HL-60 (cell line): ENCODE data around the gene MTMR12.
A peak's percentile ranks its signal among the peaks of the same experiment; 100 is the strongest.

ENCODE experiments used
- DNase-seq, 2 experiments: peaks; one replicate each; pipeline ENCODE4 v3.0.0-alpha.2; 2010 to 2020; ENCODE audit warnings: low read depth in 1 of 2, low spot score in 1 of 2
- H3K27ac ChIP-seq: fragments of 250-450 bp; sonication (Bioruptor Pico); replicated peaks from 2 replicates; pipeline ENCODE4 v1.5.1; 2020; ENCODE audit warnings: mild to moderate bottlenecking, moderate library complexity
- H3K27me3 ChIP-seq: fragments of 250-450 bp; sonication (Bioruptor Pico); 2 replicates; pipeline ENCODE4 v1.5.1; 2021; ENCODE audit warnings: mild to moderate bottlenecking, moderate library complexity; ENCODE audit not compliant: insufficient read depth, poor library complexity, severe bottlenecking
- H3K4me3 ChIP-seq: replicated peaks from 2 replicates; pipeline ENCODE4 v1.5.1; 2011; ENCODE audit warnings: mild to moderate bottlenecking, control low read depth, low read length; ENCODE audit not compliant: insufficient read depth
- GABPA ChIP-seq: IDR thresholded peaks from 2 replicates; pipeline ENCODE4 v1.6.1; 2012; ENCODE audit warnings: low read depth
- POLR2AphosphoS5 ChIP-seq: IDR thresholded peaks from 2 replicates; pipeline ENCODE4 v1.6.1; 2012; ENCODE audit warnings: low read depth
- SPI1 ChIP-seq: IDR thresholded peaks from 2 replicates; pipeline ENCODE4 v1.6.1; 2012; ENCODE audit warnings: low read depth, mild to moderate bottlenecking, borderline replicate concordance
- TF ChIP-seq, protein P1 (sequence below): IDR thresholded peaks from 2 replicates; pipeline ENCODE4 v1.6.1; 2012; ENCODE audit warnings: low read depth; ENCODE audit not compliant: insufficient replicate concordance
- TF ChIP-seq, protein P2 (sequence below): IDR thresholded peaks from one replicate; pipeline ENCODE4 v1.5.1; 2011; ENCODE audit warnings: low read length, control low read depth, inconsistent platforms; ENCODE audit not compliant: insufficient read depth

Gene MTMR12

DNA sequence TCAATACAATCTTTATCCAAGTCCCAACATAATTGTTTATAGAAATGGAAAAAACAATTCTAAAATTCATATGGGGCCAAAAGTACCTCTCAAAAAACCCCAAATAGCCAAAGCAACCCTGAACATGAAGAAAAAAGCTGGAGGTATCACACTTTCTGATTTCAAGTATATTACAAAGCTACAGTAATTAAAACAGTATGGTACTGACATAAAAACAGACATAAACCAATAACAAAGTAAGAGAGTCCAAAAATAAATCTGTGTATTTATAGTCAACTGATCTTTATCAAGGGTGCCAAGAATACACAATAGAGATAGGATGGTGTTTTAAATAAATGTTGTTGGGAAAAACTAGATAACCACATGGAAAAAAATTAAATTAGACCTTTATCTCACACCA, 125.1 kb downstream of the MTMR12 start:
- H3K27ac ChIP-seq: no peak overlapping the region
- H3K27me3 ChIP-seq: no peaks in the 10 kb centered on the region
- no peak overlapping the region for H3K4me3 ChIP-seq
- no peak for DNase-seq
- TF ChIP-seq, protein P1, sequence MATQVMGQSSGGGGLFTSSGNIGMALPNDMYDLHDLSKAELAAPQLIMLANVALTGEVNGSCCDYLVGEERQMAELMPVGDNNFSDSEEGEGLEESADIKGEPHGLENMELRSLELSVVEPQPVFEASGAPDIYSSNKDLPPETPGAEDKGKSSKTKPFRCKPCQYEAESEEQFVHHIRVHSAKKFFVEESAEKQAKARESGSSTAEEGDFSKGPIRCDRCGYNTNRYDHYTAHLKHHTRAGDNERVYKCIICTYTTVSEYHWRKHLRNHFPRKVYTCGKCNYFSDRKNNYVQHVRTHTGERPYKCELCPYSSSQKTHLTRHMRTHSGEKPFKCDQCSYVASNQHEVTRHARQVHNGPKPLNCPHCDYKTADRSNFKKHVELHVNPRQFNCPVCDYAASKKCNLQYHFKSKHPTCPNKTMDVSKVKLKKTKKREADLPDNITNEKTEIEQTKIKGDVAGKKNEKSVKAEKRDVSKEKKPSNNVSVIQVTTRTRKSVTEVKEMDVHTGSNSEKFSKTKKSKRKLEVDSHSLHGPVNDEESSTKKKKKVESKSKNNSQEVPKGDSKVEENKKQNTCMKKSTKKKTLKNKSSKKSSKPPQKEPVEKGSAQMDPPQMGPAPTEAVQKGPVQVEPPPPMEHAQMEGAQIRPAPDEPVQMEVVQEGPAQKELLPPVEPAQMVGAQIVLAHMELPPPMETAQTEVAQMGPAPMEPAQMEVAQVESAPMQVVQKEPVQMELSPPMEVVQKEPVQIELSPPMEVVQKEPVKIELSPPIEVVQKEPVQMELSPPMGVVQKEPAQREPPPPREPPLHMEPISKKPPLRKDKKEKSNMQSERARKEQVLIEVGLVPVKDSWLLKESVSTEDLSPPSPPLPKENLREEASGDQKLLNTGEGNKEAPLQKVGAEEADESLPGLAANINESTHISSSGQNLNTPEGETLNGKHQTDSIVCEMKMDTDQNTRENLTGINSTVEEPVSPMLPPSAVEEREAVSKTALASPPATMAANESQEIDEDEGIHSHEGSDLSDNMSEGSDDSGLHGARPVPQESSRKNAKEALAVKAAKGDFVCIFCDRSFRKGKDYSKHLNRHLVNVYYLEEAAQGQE: no peak
- no peak for TF ChIP-seq GABPA

DNA sequence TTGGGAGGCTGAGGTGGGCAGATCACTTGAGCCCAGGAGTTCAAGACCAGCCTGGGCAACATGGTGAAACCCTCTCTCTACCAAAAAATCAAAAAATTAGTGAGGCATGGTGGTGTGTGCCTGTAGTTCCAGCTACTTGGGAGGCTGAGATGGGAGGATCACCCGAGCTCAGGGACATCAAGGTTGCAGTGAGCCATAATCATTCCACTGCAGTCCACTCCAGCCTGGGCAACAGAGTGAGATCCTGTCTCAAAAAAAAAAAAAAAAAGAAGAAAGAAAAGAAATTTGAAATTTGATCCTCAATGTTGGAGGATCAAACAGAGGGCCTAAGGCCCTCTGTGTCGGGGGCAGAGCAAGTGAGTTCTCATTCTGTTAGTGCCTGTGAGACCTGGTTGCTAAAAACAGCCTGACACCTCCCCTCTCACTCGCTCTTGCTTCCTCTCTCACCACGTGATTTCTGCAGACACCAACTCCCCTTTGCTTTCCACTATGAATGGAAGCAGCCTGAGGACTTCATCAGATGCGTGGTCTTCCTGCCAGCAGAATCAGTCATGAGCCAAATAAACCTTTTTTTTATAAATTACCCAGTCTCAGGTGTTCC, 130.2 kb downstream of the MTMR12 start:
- no peak for TF ChIP-seq POLR2AphosphoS5
- TF ChIP-seq, protein P2, sequence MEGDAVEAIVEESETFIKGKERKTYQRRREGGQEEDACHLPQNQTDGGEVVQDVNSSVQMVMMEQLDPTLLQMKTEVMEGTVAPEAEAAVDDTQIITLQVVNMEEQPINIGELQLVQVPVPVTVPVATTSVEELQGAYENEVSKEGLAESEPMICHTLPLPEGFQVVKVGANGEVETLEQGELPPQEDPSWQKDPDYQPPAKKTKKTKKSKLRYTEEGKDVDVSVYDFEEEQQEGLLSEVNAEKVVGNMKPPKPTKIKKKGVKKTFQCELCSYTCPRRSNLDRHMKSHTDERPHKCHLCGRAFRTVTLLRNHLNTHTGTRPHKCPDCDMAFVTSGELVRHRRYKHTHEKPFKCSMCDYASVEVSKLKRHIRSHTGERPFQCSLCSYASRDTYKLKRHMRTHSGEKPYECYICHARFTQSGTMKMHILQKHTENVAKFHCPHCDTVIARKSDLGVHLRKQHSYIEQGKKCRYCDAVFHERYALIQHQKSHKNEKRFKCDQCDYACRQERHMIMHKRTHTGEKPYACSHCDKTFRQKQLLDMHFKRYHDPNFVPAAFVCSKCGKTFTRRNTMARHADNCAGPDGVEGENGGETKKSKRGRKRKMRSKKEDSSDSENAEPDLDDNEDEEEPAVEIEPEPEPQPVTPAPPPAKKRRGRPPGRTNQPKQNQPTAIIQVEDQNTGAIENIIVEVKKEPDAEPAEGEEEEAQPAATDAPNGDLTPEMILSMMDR: no peak
- no peak for TF ChIP-seq SPI1
- no peak for TF ChIP-seq GABPA
- TF ChIP-seq, protein P1: no peak
- Histone ChIP-seq H3K27ac (no peak overlapping the region), H3K4me3 (no peak overlapping the region), H3K27me3 (no peaks in the 10 kb centered on the region)
- DNase-seq: peak in 1 of 2 experiments; percentile 52
